NB4 (cell line): ENCODE measurements around the gene KRTAP10-1.

Experiments used
- MYC ChIP-seq: IDR thresholded peaks from 2 replicates; pipeline ENCODE4 v1.6.1; 2011; ENCODE audit warnings: low read depth, low read length
- POLR2A ChIP-seq: IDR thresholded peaks from 2 replicates; pipeline ENCODE4 v1.6.1; 2011; ENCODE audit warnings: mild to moderate bottlenecking; ENCODE audit not compliant: insufficient read length; ENCODE audit errors: extremely low read depth
- TF ChIP-seq, protein P1 (sequence below): IDR thresholded peaks from one replicate; pipeline ENCODE4 v1.5.1; 2012; ENCODE audit warnings: low read depth, low read length

- TF ChIP-seq, protein P1, sequence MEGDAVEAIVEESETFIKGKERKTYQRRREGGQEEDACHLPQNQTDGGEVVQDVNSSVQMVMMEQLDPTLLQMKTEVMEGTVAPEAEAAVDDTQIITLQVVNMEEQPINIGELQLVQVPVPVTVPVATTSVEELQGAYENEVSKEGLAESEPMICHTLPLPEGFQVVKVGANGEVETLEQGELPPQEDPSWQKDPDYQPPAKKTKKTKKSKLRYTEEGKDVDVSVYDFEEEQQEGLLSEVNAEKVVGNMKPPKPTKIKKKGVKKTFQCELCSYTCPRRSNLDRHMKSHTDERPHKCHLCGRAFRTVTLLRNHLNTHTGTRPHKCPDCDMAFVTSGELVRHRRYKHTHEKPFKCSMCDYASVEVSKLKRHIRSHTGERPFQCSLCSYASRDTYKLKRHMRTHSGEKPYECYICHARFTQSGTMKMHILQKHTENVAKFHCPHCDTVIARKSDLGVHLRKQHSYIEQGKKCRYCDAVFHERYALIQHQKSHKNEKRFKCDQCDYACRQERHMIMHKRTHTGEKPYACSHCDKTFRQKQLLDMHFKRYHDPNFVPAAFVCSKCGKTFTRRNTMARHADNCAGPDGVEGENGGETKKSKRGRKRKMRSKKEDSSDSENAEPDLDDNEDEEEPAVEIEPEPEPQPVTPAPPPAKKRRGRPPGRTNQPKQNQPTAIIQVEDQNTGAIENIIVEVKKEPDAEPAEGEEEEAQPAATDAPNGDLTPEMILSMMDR = no peak
- TF ChIP-seq POLR2A = no peak
- TF ChIP-seq MYC = no peak
Measured at GRCh38 chr21:44567481-44568171, 27.6 kb upstream of the KRTAP10-1 start.
